ENCODE data around the gene USO1.
"Not testable (repeated sequence)": the region's sequence is repeated elsewhere in the genome, so short reads cannot be mapped to it uniquely, and the experiment has no call there.

The USO1 gene

GRCh38 chr4:75715105-75715799 is 9.1 kb upstream of the USO1 start:
- DNase-seq = no peak

- DNase-seq = not testable (repeated sequence)
Observed at GRCh38 chr4:75716054-75716453, 8.3 kb upstream of the USO1 start.

GRCh38 chr4:75717408-75717807 is 7.0 kb upstream of the USO1 start:
- no peak for DNase-seq

- no peak for DNase-seq
Observed at GRCh38 chr4:75718529-75718928, 5.8 kb upstream of the USO1 start.

GRCh38 chr4:75722417-75722816 is 2.0 kb upstream of the USO1 start:
- no peak for DNase-seq

- no peak for DNase-seq
Observed at GRCh38 chr4:75723163-75724065, 963 bp upstream of the USO1 start.

GRCh38 chr4:75724867-75725724 is 719 bp downstream of the USO1 start:
- DNase-seq = peak; percentile 48 to 55

- DNase-seq = not testable (repeated sequence)
Observed at GRCh38 chr4:75725942-75726538, 1.7 kb downstream of the USO1 start.

- no peak for DNase-seq
Observed at GRCh38 chr4:75726577-75726976, 2.2 kb downstream of the USO1 start.

GRCh38 chr4:75727073-75727472 is 2.7 kb downstream of the USO1 start:
- no peak for DNase-seq

- no peak for DNase-seq
Observed at GRCh38 chr4:75729836-75730235, 5.5 kb downstream of the USO1 start.

- DNase-seq = no peak
Observed at GRCh38 chr4:75733369-75733768, 9.0 kb downstream of the USO1 start.

- DNase-seq = no peak
Observed at GRCh38 chr4:75735525-75735924, 11.1 kb downstream of the USO1 start.

- no peak for DNase-seq
Observed at GRCh38 chr4:75736862-75737261, 12.5 kb downstream of the USO1 start.

GRCh38 chr4:75737398-75737797 is 13.0 kb downstream of the USO1 start:
- no peak for DNase-seq

GRCh38 chr4:75741027-75741426 is 16.6 kb downstream of the USO1 start:
- DNase-seq = no peak

GRCh38 chr4:75742451-75742850 is 18.1 kb downstream of the USO1 start:
- DNase-seq = no peak

- no peak for DNase-seq
Observed at GRCh38 chr4:75745161-75745560, 20.8 kb downstream of the USO1 start.

GRCh38 chr4:75745721-75746199 is 21.4 kb downstream of the USO1 start:
- DNase-seq = no peak

GRCh38 chr4:75752637-75753036 is 28.3 kb downstream of the USO1 start:
- DNase-seq = no peak

- DNase-seq = no peak
Observed at GRCh38 chr4:75769036-75769435, 44.7 kb downstream of the USO1 start.

GRCh38 chr4:75771607-75772006 is 47.2 kb downstream of the USO1 start:
- no peak for DNase-seq

GRCh38 chr4:75777589-75777988 is 53.2 kb downstream of the USO1 start:
- DNase-seq = no peak
